Measurements from ENCODE around the gene NLGN3.
A peak's percentile ranks its signal among the peaks of the same experiment; 100 is the strongest.

The NLGN3 gene

DNA sequence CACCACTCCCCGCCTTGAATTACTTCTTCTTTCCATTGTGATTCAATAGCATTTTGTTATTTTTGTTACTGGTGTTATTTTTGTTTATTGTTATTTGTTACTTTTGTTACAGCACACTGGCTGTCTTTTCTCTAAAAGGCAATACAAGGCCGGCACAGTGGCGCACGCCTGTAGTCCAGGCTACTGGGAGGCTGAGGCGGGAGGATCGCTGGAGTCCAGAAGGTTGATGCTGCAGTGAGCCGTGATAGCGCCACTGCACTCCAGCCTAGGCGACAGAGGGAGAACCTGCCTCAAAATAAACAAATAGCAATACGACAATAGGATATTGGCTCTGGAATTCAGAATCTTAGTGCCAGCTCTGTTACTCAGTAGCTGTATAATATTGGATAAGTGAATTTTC is 27.3 kb upstream of the NLGN3 start:
- H3K27ac ChIP-seq, result no peak overlapping the region
- POLR2A ChIA-PET (ENCODE audit: low non-redundant PET), result no interaction called here
- TF ChIP-seq, protein P1, sequence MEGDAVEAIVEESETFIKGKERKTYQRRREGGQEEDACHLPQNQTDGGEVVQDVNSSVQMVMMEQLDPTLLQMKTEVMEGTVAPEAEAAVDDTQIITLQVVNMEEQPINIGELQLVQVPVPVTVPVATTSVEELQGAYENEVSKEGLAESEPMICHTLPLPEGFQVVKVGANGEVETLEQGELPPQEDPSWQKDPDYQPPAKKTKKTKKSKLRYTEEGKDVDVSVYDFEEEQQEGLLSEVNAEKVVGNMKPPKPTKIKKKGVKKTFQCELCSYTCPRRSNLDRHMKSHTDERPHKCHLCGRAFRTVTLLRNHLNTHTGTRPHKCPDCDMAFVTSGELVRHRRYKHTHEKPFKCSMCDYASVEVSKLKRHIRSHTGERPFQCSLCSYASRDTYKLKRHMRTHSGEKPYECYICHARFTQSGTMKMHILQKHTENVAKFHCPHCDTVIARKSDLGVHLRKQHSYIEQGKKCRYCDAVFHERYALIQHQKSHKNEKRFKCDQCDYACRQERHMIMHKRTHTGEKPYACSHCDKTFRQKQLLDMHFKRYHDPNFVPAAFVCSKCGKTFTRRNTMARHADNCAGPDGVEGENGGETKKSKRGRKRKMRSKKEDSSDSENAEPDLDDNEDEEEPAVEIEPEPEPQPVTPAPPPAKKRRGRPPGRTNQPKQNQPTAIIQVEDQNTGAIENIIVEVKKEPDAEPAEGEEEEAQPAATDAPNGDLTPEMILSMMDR (conservative IDR thresholded peaks at IDR 0.05; ENCODE audit: low read depth), result no peak
- CTCF ChIA-PET, result no interaction called here
- DNase-seq (ENCODE audit: low spot score), result no peak

- ChIA-PET POLR2A (ENCODE audit: low non-redundant PET) (interaction anchor here (0.6 kb wide), 1 partner anchor 364 kb away, joined by 7 read pairs; no protein-coding TSS in a partner anchor), CTCF (no interaction called here)
- peak within 1 kb of the TSS; percentile 70 for H3K27ac ChIP-seq
- TF ChIP-seq, protein P1 (conservative IDR thresholded peaks at IDR 0.05; ENCODE audit: low read depth), result no peak
- peak; percentile 59 for DNase-seq (ENCODE audit: low spot score)
Observed at GRCh38 chrX:71118032-71118984, 26.3 kb upstream of the NLGN3 start, which contains the start of gene MED12. MED12 (plus strand) TSS chrX:71118596; CDS start chrX:71118755, 159 bp downstream.

- DNase-seq (ENCODE audit: low spot score), result peak; percentile 3
- ChIA-PET CTCF (no interaction called here), POLR2A (ENCODE audit: low non-redundant PET) (no interaction called here)
- TF ChIP-seq, protein P1 (conservative IDR thresholded peaks at IDR 0.05; ENCODE audit: low read depth), result no peak
- H3K27ac ChIP-seq, result peak overlapping the region; percentile 70
Observed at GRCh38 chrX:71118985-71119535, 25.6 kb upstream of the NLGN3 start.

DNA sequence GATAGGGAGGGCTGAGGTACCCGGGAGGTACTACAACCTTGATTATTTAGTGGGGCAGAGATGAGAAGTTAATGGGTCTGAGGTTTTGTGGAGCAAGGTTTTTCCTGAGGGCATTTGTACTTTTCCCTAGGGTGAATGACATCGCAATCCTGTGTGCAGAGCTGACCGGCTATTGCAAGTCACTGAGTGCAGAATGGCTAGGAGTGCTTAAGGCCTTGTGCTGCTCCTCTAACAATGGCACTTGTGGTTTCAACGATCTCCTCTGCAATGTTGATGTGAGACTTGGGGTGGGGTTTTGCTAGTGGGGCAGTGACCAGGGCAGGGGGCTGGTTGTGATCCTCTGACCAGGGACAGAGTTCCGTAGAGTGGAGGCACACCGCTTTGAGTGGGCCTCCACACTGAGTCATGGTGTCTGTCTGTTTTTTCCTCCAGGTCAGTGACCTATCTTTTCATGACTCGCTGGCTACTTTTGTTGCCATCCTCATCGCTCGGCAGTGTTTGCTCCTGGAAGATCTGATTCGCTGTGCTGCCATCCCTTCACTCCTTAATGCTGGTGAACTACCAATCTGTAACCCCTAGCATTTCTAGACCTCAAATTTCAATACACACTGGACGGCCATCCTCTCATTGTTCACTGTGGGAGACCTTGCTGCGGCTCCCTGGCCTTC is 16.3 kb upstream of the NLGN3 start:
- H3K27ac ChIP-seq, result no peak overlapping the region
- CTCF ChIA-PET, result interaction anchor here (0.6 to 0.7 kb wide), 2 partner anchors 20 to 32 kb away, joined by 3 to 4 read pairs; no protein-coding TSS in a partner anchor
- TF ChIP-seq, protein P1 (conservative IDR thresholded peaks at IDR 0.05; ENCODE audit: low read depth), result no peak
- no peak for DNase-seq (ENCODE audit: low spot score)
- POLR2A ChIA-PET (ENCODE audit: low non-redundant PET), result no interaction called here

DNA sequence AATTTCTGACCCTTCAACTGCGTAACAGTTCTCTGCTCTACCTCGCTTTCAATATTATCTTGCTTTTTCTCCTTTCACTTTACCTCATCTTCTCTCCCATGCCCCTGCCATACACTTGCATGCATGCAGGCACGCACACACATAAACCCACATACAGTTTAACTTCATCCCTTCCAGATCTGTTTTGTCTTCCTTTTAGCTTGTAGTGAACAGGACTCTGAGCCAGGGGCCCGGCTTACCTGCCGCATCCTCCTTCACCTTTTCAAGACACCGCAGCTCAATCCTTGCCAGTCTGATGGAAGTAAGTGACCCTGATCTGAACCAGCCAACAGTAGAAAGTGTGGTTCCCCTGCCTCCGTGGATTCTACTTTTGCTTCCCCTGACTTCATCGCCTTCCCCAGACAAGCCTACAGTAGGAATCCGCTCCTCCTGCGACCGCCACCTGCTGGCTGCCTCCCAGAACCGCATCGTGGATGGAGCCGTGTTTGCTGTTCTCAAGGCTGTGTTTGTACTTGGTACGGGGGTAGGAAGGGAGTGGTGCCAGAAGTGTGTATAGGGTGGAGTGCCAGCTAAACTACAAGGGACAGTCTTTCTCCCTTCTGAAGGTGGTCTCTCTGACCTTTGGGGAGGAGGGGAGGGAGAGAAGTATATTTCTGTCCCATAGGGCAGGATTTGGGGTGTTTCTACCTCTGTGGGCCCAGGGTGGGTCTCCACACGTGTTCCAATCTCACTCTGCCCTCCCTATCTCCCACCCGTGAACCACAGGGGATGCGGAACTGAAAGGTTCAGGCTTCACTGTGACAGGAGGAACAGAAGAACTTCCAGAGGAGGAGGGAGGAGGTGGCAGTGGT is 15.5 kb upstream of the NLGN3 start:
- DNase-seq (ENCODE audit: low spot score), result peak; percentile 35
- POLR2A ChIA-PET (ENCODE audit: low non-redundant PET), result no interaction called here
- CTCF ChIA-PET, result interaction anchor here (0.6 to 0.8 kb wide), 4 partner anchors 19 to 330 kb away, joined by 3 to 4 read pairs (median 3); no protein-coding TSS in a partner anchor
- TF ChIP-seq, protein P1 (conservative IDR thresholded peaks at IDR 0.05; ENCODE audit: low read depth), result peak; percentile 66
- H3K27ac ChIP-seq, result no peak overlapping the region
